B cell (primary cell): ENCODE measurements around the gene LIMS3. TPM values are rescaled to one million over a fixed set of nuclear protein-coding genes. Genes with fewer than 3 reads are reported as not detected.
"Not testable (repeated sequence)": the region's sequence is repeated elsewhere in the genome, so short reads cannot be mapped to it uniquely, and the experiment has no call there.

Experiments used
- ATAC-seq: fragments of 200-7000 bp; cut with Tn5 transposase; one replicate; pipeline ENCODE4 v1.10.0; 2021; ENCODE audit warnings: low read depth, mild to moderate bottlenecking, moderate number of reproducible peaks, moderate library complexity
- CTCF ChIA-PET: fragments of 350-600 bp; sonication (Branson Sonifier 250); formaldehyde crosslinking; loops from one replicate; lab custom pipeline; 2021; ENCODE audit warnings: antibody characterized with exemption, inconsistent platforms; lab: Charles Lee
- POLR2A ChIA-PET: fragments of 350-600 bp; sonication (Branson Sonifier 250); formaldehyde crosslinking; loops from one replicate; lab custom pipeline; 2021; ENCODE audit warnings: antibody characterized with exemption; lab: Charles Lee
- DNase-seq: peaks from one replicate; pipeline ENCODE4 v3.0.0; 2013
- H2AFZ ChIP-seq: 2 replicates; pipeline ENCODE4 v1.6.1; 2012; ENCODE audit warnings: mild to moderate bottlenecking, low read depth, low read length; ENCODE audit not compliant: insufficient read depth, poor library complexity, severe bottlenecking
- H3K27ac ChIP-seq, 2 donors: 1 replicate in 1 of 2; 2 replicates in 1 of 2; pipeline ENCODE4 v1.5.1; 2012 to 2013; ENCODE audit warnings: low read length in 2 of 2, mild to moderate bottlenecking in 2 of 2, moderate library complexity in 1 of 2
- H3K27me3 ChIP-seq, 4 experiments: fragments of 200-600 bp in 1 of 4; sonication (generic) in 1 of 4; replicated peaks in 1 of 4; 1 replicate in 2 of 4; 2 replicates in 2 of 4; pipeline versions ENCODE4 v1.6.1 to v1.7.0; 2013 to 2016; ENCODE audit warnings: low read length in 3 of 4, mild to moderate bottlenecking in 2 of 4, mixed read lengths in 1 of 4, moderate library complexity in 1 of 4; ENCODE audit not compliant: insufficient read depth in 4 of 4, control insufficient read depth in 3 of 4; ENCODE audit errors: control extremely low read depth in 1 of 4
- H3K36me3 ChIP-seq, 2 experiments: replicated peaks in 1 of 2; 1 replicate in 1 of 2; 2 replicates in 1 of 2; pipeline versions ENCODE4 v1.6.1 to v1.7.1; 2013; ENCODE audit warnings: low read length in 1 of 2; ENCODE audit not compliant: insufficient read depth in 2 of 2, control insufficient read depth in 1 of 2; ENCODE audit errors: control extremely low read depth in 1 of 2, extremely low read depth in 1 of 2
- H3K4me1 ChIP-seq, 2 donors: fragments of 200-600 bp in 1 of 2; sonication (generic) in 1 of 2; 1 replicate in 1 of 2; 2 replicates in 1 of 2; pipeline versions ENCODE4 v1.5.1 to v1.6.1; 2013 to 2017; ENCODE audit warnings: low read length in 2 of 2; ENCODE audit not compliant: control insufficient read depth in 2 of 2, insufficient read depth in 2 of 2
- H3K4me2 ChIP-seq: replicated peaks from 2 replicates; pipeline ENCODE3; 2012; ENCODE audit warnings: mild to moderate bottlenecking, low read depth, low read length; ENCODE audit not compliant: poor library complexity, severe bottlenecking
- H3K4me3 ChIP-seq, 5 experiments: fragments of 200-600 bp in 1 of 5; sonication (generic) in 1 of 5; 1 replicate in 3 of 5; 2 replicates in 2 of 5; pipeline versions ENCODE4 v1.5.1 to v1.7.0; 2011 to 2016; ENCODE audit warnings: low read length in 4 of 5, mild to moderate bottlenecking in 4 of 5, low read depth in 2 of 5, control low read depth in 1 of 5, moderate library complexity in 1 of 5; ENCODE audit not compliant: insufficient read depth in 1 of 5; ENCODE audit errors: control extremely low read depth in 1 of 5, extremely low read depth in 1 of 5
- H3K79me2 ChIP-seq: fragments of 200-600 bp; sonication (generic); one replicate; pipeline ENCODE4 v1.6.0; 2016; ENCODE audit warnings: low read length; ENCODE audit not compliant: control insufficient read depth, insufficient read depth
- H3K9ac ChIP-seq: fragments of 200-600 bp; sonication (generic); 2 replicates; pipeline ENCODE4 v1.6.1; 2017; ENCODE audit warnings: mild to moderate bottlenecking, low read length, moderate library complexity
- H3K9me3 ChIP-seq, 3 donors: one replicate each; pipeline versions ENCODE4 v1.6.1 to v1.7.1; 2013; ENCODE audit warnings: low read length in 2 of 3; ENCODE audit not compliant: control insufficient read depth in 2 of 3, insufficient read depth in 1 of 3; ENCODE audit errors: control extremely low read depth in 1 of 3
- H4K20me1 ChIP-seq: 2 replicates; pipeline ENCODE4 v1.6.0; 2012; ENCODE audit warnings: mild to moderate bottlenecking, low read length; ENCODE audit not compliant: insufficient read depth, control insufficient read depth, poor library complexity, severe bottlenecking
- H3K27ac Mint-ChIP-seq: one replicate; pipeline ENCODE4 v1.8.0; 2021; ENCODE audit warnings: mixed read lengths
- H3K27me3 Mint-ChIP-seq: one replicate; pipeline ENCODE4 v1.8.0; 2021; ENCODE audit warnings: mixed read lengths
- H3K4me1 Mint-ChIP-seq: one replicate; pipeline ENCODE4 v1.8.0; 2021; ENCODE audit warnings: mixed read lengths
- H3K4me3 Mint-ChIP-seq: one replicate; pipeline ENCODE4 v1.8.0; 2021; ENCODE audit warnings: mixed read lengths
- H3K9me3 Mint-ChIP-seq: one replicate; pipeline ENCODE4 v1.8.0; 2022; ENCODE audit warnings: mixed read lengths; ENCODE audit not compliant: insufficient read depth
- WGBS: methylation state at CpG from one replicate; pipeline ENCODE4 v1.1.5; 2013; ENCODE audit warnings: missing lambda C conversion rate; ENCODE audit not compliant: insufficient coverage; 5-methylcytosine and 5-hydroxymethylcytosine counted together
- intact Hi-C: fragments of 100-400 bp; cut with micrococcal nuclease; formaldehyde crosslinking; loops from one replicate; pipeline ENCODE4 v1.10.0; 2022
- polyA plus RNA-seq: library from polyadenylated mRNA; depleted of rRNA; stranded (reverse); fragments of >200 nt; gene quantifications from 2 replicates; pipeline ENCODE4 v1.2.3, GENCODE V29; 2012
- total RNA-seq, 2 donors: library from RNA; stranded (reverse); fragments of 120-200 nt in 1 of 2; gene quantifications; 1 replicate in 1 of 2; 2 replicates in 1 of 2; pipeline versions ENCODE4 v1.2.3 to v1.2.4, GENCODE V29; 2013 to 2022

The LIMS3 gene
- total and polyA plus RNA-seq, 2 donors (not counting 1 experiment from before 2014, with no cell fraction given) = 0.27 to 0.81 TPM

GRCh38 chr2:109945362-109945761 lies 46.9 kb downstream of the LIMS3 start:
- H3K9me3 ChIP-seq, POLR2A ChIA-PET, intact Hi-C loops, H3K4me1 ChIP-seq, CTCF ChIA-PET, ATAC-seq, H3K27ac ChIP-seq, H3K36me3 ChIP-seq, H3K4me2 ChIP-seq, H2AFZ ChIP-seq, H3K79me2 ChIP-seq, H3K4me1 Mint-ChIP-seq, H3K27me3 Mint-ChIP-seq, H3K27me3 ChIP-seq, H3K4me3 Mint-ChIP-seq, H3K9me3 Mint-ChIP-seq, H4K20me1 ChIP-seq, DNase-seq, H3K9ac ChIP-seq, H3K27ac Mint-ChIP-seq, H3K4me3 ChIP-seq: not testable (repeated sequence)
- no CpG with 5 or more reads among the region's 3 CpGs for WGBS

- H3K4me1 Mint-ChIP-seq, H3K9me3 ChIP-seq, H3K4me3 ChIP-seq, H3K4me1 ChIP-seq, H4K20me1 ChIP-seq, H3K4me2 ChIP-seq, H2AFZ ChIP-seq, H3K36me3 ChIP-seq, H3K27ac ChIP-seq, DNase-seq, POLR2A ChIA-PET, ATAC-seq, intact Hi-C loops, H3K79me2 ChIP-seq, H3K4me3 Mint-ChIP-seq, H3K27me3 Mint-ChIP-seq, H3K9me3 Mint-ChIP-seq, CTCF ChIA-PET, H3K27me3 ChIP-seq, H3K9ac ChIP-seq, H3K27ac Mint-ChIP-seq: not testable (repeated sequence)
- no CpG with 5 or more reads among the region's 71 CpGs for WGBS
These were observed 48.9 kb downstream of the LIMS3 start for GRCh38 chr2:109947262-109947958.

GRCh38 chr2:109947959-109948520 lies 49.6 kb downstream of the LIMS3 start:
- H3K9ac ChIP-seq, H3K27ac ChIP-seq, intact Hi-C loops, CTCF ChIA-PET, H3K4me2 ChIP-seq, H3K9me3 Mint-ChIP-seq, H3K27ac Mint-ChIP-seq, H2AFZ ChIP-seq, H3K4me1 Mint-ChIP-seq, H3K4me3 ChIP-seq, H4K20me1 ChIP-seq, H3K27me3 Mint-ChIP-seq, DNase-seq, H3K9me3 ChIP-seq, ATAC-seq, H3K36me3 ChIP-seq, H3K4me1 ChIP-seq, H3K79me2 ChIP-seq, POLR2A ChIA-PET, H3K27me3 ChIP-seq, H3K4me3 Mint-ChIP-seq: not testable (repeated sequence)
- no CpG with 5 or more reads among the region's 31 CpGs for WGBS

GRCh38 chr2:109950146-109950843 lies 51.8 kb downstream of the LIMS3 start:
- WGBS = no CpG with 5 or more reads among the region's 9 CpGs
- H3K4me1 ChIP-seq, H2AFZ ChIP-seq, H3K4me3 Mint-ChIP-seq, H3K4me2 ChIP-seq, H3K4me1 Mint-ChIP-seq, H3K9me3 Mint-ChIP-seq, H3K36me3 ChIP-seq, H3K9ac ChIP-seq, H3K79me2 ChIP-seq, H3K4me3 ChIP-seq, CTCF ChIA-PET, ATAC-seq, H3K27ac Mint-ChIP-seq, H3K9me3 ChIP-seq, POLR2A ChIA-PET, H3K27me3 ChIP-seq, H3K27me3 Mint-ChIP-seq, intact Hi-C loops, H4K20me1 ChIP-seq, DNase-seq, H3K27ac ChIP-seq: not testable (repeated sequence)
